CD4-positive, alpha-beta T cell (primary cell): ENCODE results near the gene TOMM70. TPM values are rescaled to one million over a fixed set of nuclear protein-coding genes. Genes with fewer than 3 reads are reported as not detected.

ENCODE experiments used
- ATAC-seq: fragments of 200-7000 bp; cut with Tn5 transposase; one replicate; pipeline ENCODE4 v1.10.0; 2022; ENCODE audit warnings: mild to moderate bottlenecking; ENCODE audit not compliant: poor library complexity
- CTCF ChIA-PET: fragments of 350-600 bp; sonication (Branson Sonifier 250); formaldehyde crosslinking; loops from one replicate; lab custom pipeline; 2021; ENCODE audit warnings: antibody characterized with exemption, inconsistent platforms; lab: Charles Lee
- POLR2A ChIA-PET: fragments of 350-600 bp; sonication (Branson Sonifier 250); formaldehyde crosslinking; loops from one replicate; lab custom pipeline; 2021; ENCODE audit warnings: antibody characterized with exemption, inconsistent platforms; lab: Charles Lee
- DNase-seq, 14 experiments: peaks; one replicate each; pipeline ENCODE4 v3.0.0-alpha.2; 2013 to 2020; ENCODE audit warnings: mixed read lengths in 2 of 14
- H3K27ac ChIP-seq, 2 donors: one replicate each; pipeline versions ENCODE4 v1.5.1 to v1.7.0; 2013; ENCODE audit warnings: low read length in 2 of 2, low read depth in 1 of 2, mild to moderate bottlenecking in 1 of 2
- H3K27me3 ChIP-seq, 2 experiments: 1 replicate in 1 of 2; 2 replicates in 1 of 2; pipeline versions ENCODE4 v1.6.1 to v1.7.0; 2013; ENCODE audit warnings: low read length in 2 of 2, control low read depth in 1 of 2, mild to moderate bottlenecking in 1 of 2, moderate library complexity in 1 of 2; ENCODE audit not compliant: insufficient read depth in 2 of 2, control insufficient read depth in 1 of 2
- H3K36me3 ChIP-seq: one replicate; pipeline ENCODE4 v1.6.1; 2013; ENCODE audit warnings: low read length, control low read depth; ENCODE audit not compliant: insufficient read depth
- H3K4me1 ChIP-seq: one replicate; pipeline ENCODE4 v1.6.1; 2013; ENCODE audit warnings: low read length, control low read depth; ENCODE audit not compliant: insufficient read depth
- H3K4me3 ChIP-seq: one replicate; pipeline ENCODE4 v1.5.1; 2013; ENCODE audit warnings: mild to moderate bottlenecking, low read length, moderate library complexity
- H3K9me3 ChIP-seq, 2 experiments: 1 replicate in 1 of 2; 2 replicates in 1 of 2; pipeline versions ENCODE4 v1.6.1 to v1.7.0; 2013; ENCODE audit warnings: low read length in 2 of 2, mild to moderate bottlenecking in 2 of 2, control low read depth in 1 of 2, moderate library complexity in 1 of 2; ENCODE audit not compliant: control insufficient read depth in 1 of 2, insufficient read depth in 1 of 2
- H3K27ac Mint-ChIP-seq: one replicate; pipeline ENCODE4 v1.8.0; 2020; ENCODE audit warnings: mixed read lengths
- H3K27me3 Mint-ChIP-seq: one replicate; pipeline ENCODE4 v1.8.0; 2021; ENCODE audit warnings: mixed read lengths
- H3K36me3 Mint-ChIP-seq: one replicate; pipeline ENCODE4 v1.8.0; 2021; ENCODE audit warnings: low read depth, mixed read lengths
- H3K4me1 Mint-ChIP-seq: one replicate; pipeline ENCODE4 v1.8.0; 2021; ENCODE audit warnings: low read depth, mixed read lengths
- H3K4me3 Mint-ChIP-seq: one replicate; pipeline ENCODE4 v1.8.0; 2020; ENCODE audit warnings: mild to moderate bottlenecking, mixed read lengths
- H3K9me3 Mint-ChIP-seq: one replicate; pipeline ENCODE4 v1.8.0; 2020; ENCODE audit warnings: mixed read lengths
- CTCF ChIP-seq: fragments of 200-600 bp; IDR thresholded peaks from one replicate; pipeline ENCODE4 v1.8.0; 2022; ENCODE audit warnings: antibody characterized with exemption, mild to moderate bottlenecking
- intact Hi-C, 2 experiments: fragments of 100-400 bp; cut with DNase I in 1 of 2; cut with micrococcal nuclease in 1 of 2; formaldehyde crosslinking; loops; one replicate each; pipeline versions ENCODE4 v1.15.1 to v1.9.0; 2023 to 2025; cut with DNase I, micrococcal nuclease
- total RNA-seq, 174 experiments: library from RNA in 2 of 174; stranded (reverse) in 2 of 174; gene quantifications; one replicate each; pipeline ENCODE4 v1.2.3 and lab custom pipeline; 2021 to 2026

TOMM70 gene
- total RNA-seq, 2 experiments from 2014 or later, result 20.9 to 21.6 TPM

GRCh38 chr3:100407977-100408532 is 7.2 kb upstream of the TOMM70 start:
- no peak overlapping the region for H3K27ac ChIP-seq
- peaks cover 9 to 16% of the 10 kb centered on the region in 2 experiments for H3K9me3 ChIP-seq
- peaks cover 25% of the 10 kb centered on the region for H3K4me1 Mint-ChIP-seq
- H3K4me1 ChIP-seq, result peaks cover 4% of the 10 kb centered on the region
- intact Hi-C loops, result loop anchor here in 1 of 2 experiments (2.0 to 10.0 kb wide), 4 partner anchors 295 to 1883 kb away; partner anchors contain the start of genes CLDND1, CMSS1 and DCBLD2
- DNase-seq, result no peak
- H3K4me3 Mint-ChIP-seq, result no peak overlapping the region
- H3K36me3 ChIP-seq, result no peaks in the 10 kb centered on the region
- H3K36me3 Mint-ChIP-seq, result peaks cover 28% of the 10 kb centered on the region
- H3K9me3 Mint-ChIP-seq, result peaks cover 9% of the 10 kb centered on the region
- ATAC-seq, result no peak
- no peak overlapping the region for H3K4me3 ChIP-seq
- no peak for TF ChIP-seq CTCF
- ChIA-PET CTCF (interaction anchor here (1.3 kb wide), 1 partner anchor 12 kb away, joined by 4 read pairs; no protein-coding TSS in a partner anchor), POLR2A (no interaction called here)
- H3K27ac Mint-ChIP-seq, result no peak overlapping the region
- H3K27me3 ChIP-seq, result no peaks in the 10 kb centered on the region
- H3K27me3 Mint-ChIP-seq, result no peaks in the 10 kb centered on the region

- H3K36me3 ChIP-seq, result no peaks in the 10 kb centered on the region
- DNase-seq (no peak), ATAC-seq (no peak)
- no peak overlapping the region for H3K27ac Mint-ChIP-seq
- intact Hi-C loops, result loop anchor here in 1 of 2 experiments (2.0 to 10.0 kb wide), 4 partner anchors 296 to 1882 kb away; partner anchors contain the start of genes CLDND1, CMSS1 and DCBLD2
- no peaks in the 10 kb centered on the region for H3K27me3 Mint-ChIP-seq
- H3K4me1 Mint-ChIP-seq, result peaks cover 34% of the 10 kb centered on the region
- no peak overlapping the region for H3K4me3 ChIP-seq
- H3K27ac ChIP-seq, result no peak overlapping the region
- H3K9me3 Mint-ChIP-seq, result peaks cover 9% of the 10 kb centered on the region
- no peak overlapping the region for H3K4me3 Mint-ChIP-seq
- TF ChIP-seq CTCF, result no peak
- H3K9me3 ChIP-seq, result peaks cover 9 to 11% of the 10 kb centered on the region in 2 experiments
- H3K36me3 Mint-ChIP-seq, result peaks cover 23% of the 10 kb centered on the region
- ChIA-PET POLR2A (no interaction called here), CTCF (no interaction called here)
- H3K27me3 ChIP-seq, result no peaks in the 10 kb centered on the region
- peaks cover 7% of the 10 kb centered on the region for H3K4me1 ChIP-seq
These were observed 6.3 kb upstream of the TOMM70 start for GRCh38 chr3:100407164-100407563.

GRCh38 chr3:100404250-100404548 is 3.3 kb upstream of the TOMM70 start:
- H3K4me1 ChIP-seq, result peaks cover 19% of the 10 kb centered on the region
- intact Hi-C loops, result loop anchor here (5.0 to 10.0 kb wide), 5 partner anchors 67 to 1879 kb away; partner anchors contain the start of genes CLDND1 (in 1 of the 2), CMSS1 (in 1 of the 2) and DCBLD2 (in 1 of the 2)

More at GRCh38 chr3:100404250-100404548, 3.3 kb upstream of the TOMM70 start:
- ChIA-PET POLR2A (interaction anchor here (1.6 kb wide), 1 partner anchor 144 kb away, joined by 4 read pairs; the partner anchor contains the start of gene TBC1D23), CTCF (no interaction called here)
- H3K4me3 Mint-ChIP-seq, result peak overlapping the region; percentile 39
- no peak overlapping the region for H3K4me3 ChIP-seq
- DNase-seq, result no peak
- H3K36me3 ChIP-seq, result no peaks in the 10 kb centered on the region
- peaks cover 31% of the 10 kb centered on the region for H3K36me3 Mint-ChIP-seq
- H3K9me3 Mint-ChIP-seq, result peaks cover 7% of the 10 kb centered on the region
- H3K27me3 ChIP-seq, result no peaks in the 10 kb centered on the region
- no peak overlapping the region for H3K27ac Mint-ChIP-seq
- peaks cover 5 to 9% of the 10 kb centered on the region in 2 experiments for H3K9me3 ChIP-seq
- H3K27me3 Mint-ChIP-seq, result no peaks in the 10 kb centered on the region
- no peak for ATAC-seq
- peaks cover 59% of the 10 kb centered on the region for H3K4me1 Mint-ChIP-seq
- H3K27ac ChIP-seq, result no peak overlapping the region
- no peak for TF ChIP-seq CTCF
